Smooth muscle cell (in vitro differentiated cells): ENCODE data around the gene ACVRL1. TPM values are rescaled to one million over a fixed set of nuclear protein-coding genes. Genes with fewer than 3 reads are reported as not detected.

Experiments
- DNase-seq: peaks from one replicate; lab custom pipeline; 2025; ENCODE audit not compliant: unreplicated experiment; lab: John Stamatoyannopoulos, UW
- H2AFZ ChIP-seq: fragments of 200-600 bp; sonication (generic); 2 replicates; pipeline ENCODE4 v1.6.0; 2016; ENCODE audit warnings: antibody characterized with exemption, low read depth, mild to moderate bottlenecking
- H3F3A ChIP-seq: fragments of 200-600 bp; sonication (generic); 2 replicates; pipeline ENCODE4 v1.6.0; 2017; ENCODE audit warnings: antibody characterized with exemption, low read depth
- H3K27ac ChIP-seq: fragments of 200-600 bp; sonication (generic); 2 replicates; pipeline ENCODE4 v1.5.1; 2016; ENCODE audit warnings: low read depth, mild to moderate bottlenecking
- H3K27me3 ChIP-seq: fragments of 200-600 bp; sonication (generic); 2 replicates; pipeline ENCODE4 v1.6.1; 2016; ENCODE audit warnings: low read depth, mild to moderate bottlenecking
- H3K36me3 ChIP-seq: fragments of 200-600 bp; sonication (generic); 2 replicates; pipeline ENCODE4 v1.5.1; 2016; ENCODE audit warnings: low read depth
- H3K4me1 ChIP-seq: fragments of 200-600 bp; sonication (generic); 2 replicates; pipeline ENCODE4 v1.5.1; 2016; ENCODE audit warnings: low read depth
- H3K4me2 ChIP-seq: fragments of 200-600 bp; sonication (generic); 2 replicates; pipeline ENCODE4 v1.6.0; 2016; ENCODE audit warnings: mild to moderate bottlenecking
- H3K4me3 ChIP-seq: fragments of 200-600 bp; sonication (generic); 2 replicates; pipeline ENCODE4 v1.5.1; 2016; ENCODE audit warnings: mild to moderate bottlenecking
- H3K79me2 ChIP-seq: fragments of 200-600 bp; sonication (generic); 2 replicates; pipeline ENCODE4 v1.6.0; 2016; ENCODE audit warnings: low read depth, mild to moderate bottlenecking
- H3K9ac ChIP-seq: fragments of 200-600 bp; sonication (generic); 2 replicates; pipeline ENCODE4 v1.6.0; 2016; ENCODE audit warnings: low read depth
- H3K9me3 ChIP-seq: fragments of 200-600 bp; sonication (generic); replicated peaks from 2 replicates; pipeline ENCODE4 v1.5.1; 2016; ENCODE audit warnings: low read depth
- H4K20me1 ChIP-seq: fragments of 200-600 bp; sonication (generic); 2 replicates; pipeline ENCODE4 v1.6.0; 2016; ENCODE audit warnings: low read depth
- WGBS: methylation state at CpG from one replicate; pipeline ENCODE4 v1.1.7; 2016; ENCODE audit warnings: low lambda C conversion rate; 5-methylcytosine and 5-hydroxymethylcytosine counted together
- polyA plus RNA-seq: library from polyadenylated mRNA; unstranded; fragments of >200 nt; fragmentation: Nextera tagmentation; extraction: Ambion mirVana; gene quantifications from 2 replicates; pipeline ENCODE4 v1.2.1, GENCODE V29; 2016
- total RNA-seq: library from RNA; depleted of rRNA; stranded (reverse); fragments of >200 nt; gene quantifications from 2 replicates; pipeline ENCODE4 v1.2.3, GENCODE V29; 2014
- TF ChIP-seq, protein P1 (sequence below): fragments of 200-600 bp; sonication (generic); IDR thresholded peaks from 2 replicates; pipeline ENCODE4 v1.5.1; 2017; ENCODE audit warnings: borderline replicate concordance, mild to moderate bottlenecking, antibody characterized with exemption; ENCODE audit not compliant: insufficient read depth, poor library complexity, severe bottlenecking

ACVRL1 gene
- total and polyA plus RNA-seq, 2 experiments from 2014 or later = 8.4 to 10.4 TPM

DNA sequence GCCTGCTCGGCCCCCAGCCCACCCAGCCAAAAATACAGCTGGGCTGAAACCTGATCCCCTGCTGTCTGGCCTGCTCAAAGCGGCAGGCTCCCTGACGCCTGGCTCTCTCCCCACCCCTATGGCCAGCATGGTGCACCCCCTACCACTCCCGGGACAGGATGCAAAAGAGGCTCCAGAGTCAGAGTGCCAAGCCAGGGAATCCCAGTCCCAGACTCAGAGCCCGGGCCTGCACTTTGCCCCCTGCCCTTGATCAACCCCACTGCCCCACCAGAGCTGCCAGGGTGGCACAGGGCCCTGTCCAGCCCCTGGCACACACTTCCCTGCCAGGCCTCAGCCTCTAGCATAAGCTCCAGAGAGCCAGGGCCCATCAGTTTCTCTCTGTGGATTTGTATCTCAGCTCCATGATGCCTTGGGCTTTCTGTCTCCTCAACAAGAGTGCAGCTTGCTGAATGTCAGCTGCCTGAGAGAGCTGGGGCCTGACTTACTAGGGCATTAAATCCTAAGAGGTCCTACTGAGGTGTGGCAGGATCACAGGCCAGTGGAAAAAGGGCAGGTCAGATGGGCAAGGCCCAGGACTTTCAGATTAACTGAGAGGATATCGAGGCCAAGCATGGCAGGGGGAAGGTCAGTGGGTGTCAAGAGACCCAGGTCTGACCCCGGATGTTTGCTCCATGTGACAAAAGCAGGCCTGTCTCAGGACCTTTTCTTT is 13.9 kb downstream of the ACVRL1 start:
- Histone ChIP-seq H3K36me3 (no peaks in the 10 kb centered on the region), H3K4me3 (no peak overlapping the region), H4K20me1 (no peaks in the 10 kb centered on the region), H3K9me3 (no peaks in the 10 kb centered on the region), H3K79me2 (no peaks in the 10 kb centered on the region), H3K27me3 (no peaks in the 10 kb centered on the region), H3K4me2 (no peak overlapping the region), H3F3A (no peaks in the 10 kb centered on the region), H2AFZ (no peak overlapping the region), H3K4me1 (peaks cover 7% of the 10 kb centered on the region), H3K27ac (no peak overlapping the region), H3K9ac (no peak overlapping the region)
- whole genome bisulfite sequencing = 72% methylated on average over 7 of the region's 7 CpGs
- DNase-seq = no peak
- TF ChIP-seq, protein P1, sequence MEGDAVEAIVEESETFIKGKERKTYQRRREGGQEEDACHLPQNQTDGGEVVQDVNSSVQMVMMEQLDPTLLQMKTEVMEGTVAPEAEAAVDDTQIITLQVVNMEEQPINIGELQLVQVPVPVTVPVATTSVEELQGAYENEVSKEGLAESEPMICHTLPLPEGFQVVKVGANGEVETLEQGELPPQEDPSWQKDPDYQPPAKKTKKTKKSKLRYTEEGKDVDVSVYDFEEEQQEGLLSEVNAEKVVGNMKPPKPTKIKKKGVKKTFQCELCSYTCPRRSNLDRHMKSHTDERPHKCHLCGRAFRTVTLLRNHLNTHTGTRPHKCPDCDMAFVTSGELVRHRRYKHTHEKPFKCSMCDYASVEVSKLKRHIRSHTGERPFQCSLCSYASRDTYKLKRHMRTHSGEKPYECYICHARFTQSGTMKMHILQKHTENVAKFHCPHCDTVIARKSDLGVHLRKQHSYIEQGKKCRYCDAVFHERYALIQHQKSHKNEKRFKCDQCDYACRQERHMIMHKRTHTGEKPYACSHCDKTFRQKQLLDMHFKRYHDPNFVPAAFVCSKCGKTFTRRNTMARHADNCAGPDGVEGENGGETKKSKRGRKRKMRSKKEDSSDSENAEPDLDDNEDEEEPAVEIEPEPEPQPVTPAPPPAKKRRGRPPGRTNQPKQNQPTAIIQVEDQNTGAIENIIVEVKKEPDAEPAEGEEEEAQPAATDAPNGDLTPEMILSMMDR = no peak

DNA sequence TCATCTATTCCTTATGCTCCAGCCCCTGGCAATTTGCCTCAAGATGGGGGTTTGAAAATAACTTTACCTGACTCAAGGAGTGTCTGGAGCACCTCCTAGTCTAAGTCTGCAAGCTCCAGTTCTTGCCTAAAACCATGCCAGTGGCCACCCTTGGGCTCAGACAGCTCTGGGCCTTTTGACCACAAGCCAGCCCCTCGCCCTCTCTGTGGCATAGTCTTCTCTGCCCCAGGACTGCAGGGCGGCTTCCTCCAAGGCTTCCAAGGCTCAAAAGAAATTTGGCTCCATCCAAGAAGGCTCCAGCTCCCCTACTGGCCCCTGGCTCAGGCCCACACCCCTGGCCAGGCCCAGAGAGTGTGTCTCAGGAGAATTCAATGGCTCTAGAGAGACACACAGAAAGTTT is 14.8 kb downstream of the ACVRL1 start:
- no peak overlapping the region for H3K27ac ChIP-seq
- no peaks in the 10 kb centered on the region for H4K20me1 ChIP-seq
- no peak overlapping the region for H3K9ac ChIP-seq
- no peaks in the 10 kb centered on the region for H3K79me2 ChIP-seq
- H3F3A ChIP-seq = no peaks in the 10 kb centered on the region
- H2AFZ ChIP-seq = no peak overlapping the region
- no peaks in the 10 kb centered on the region for H3K36me3 ChIP-seq
- H3K4me3 ChIP-seq = no peak overlapping the region
- WGBS = 100% methylated on average over 2 of the region's 2 CpGs
- no peak overlapping the region for H3K4me2 ChIP-seq
- H3K27me3 ChIP-seq = no peaks in the 10 kb centered on the region
- no peaks in the 10 kb centered on the region for H3K9me3 ChIP-seq
- H3K4me1 ChIP-seq = peaks cover 7% of the 10 kb centered on the region
- no peak for DNase-seq
- TF ChIP-seq, protein P1 = no peak

DNA sequence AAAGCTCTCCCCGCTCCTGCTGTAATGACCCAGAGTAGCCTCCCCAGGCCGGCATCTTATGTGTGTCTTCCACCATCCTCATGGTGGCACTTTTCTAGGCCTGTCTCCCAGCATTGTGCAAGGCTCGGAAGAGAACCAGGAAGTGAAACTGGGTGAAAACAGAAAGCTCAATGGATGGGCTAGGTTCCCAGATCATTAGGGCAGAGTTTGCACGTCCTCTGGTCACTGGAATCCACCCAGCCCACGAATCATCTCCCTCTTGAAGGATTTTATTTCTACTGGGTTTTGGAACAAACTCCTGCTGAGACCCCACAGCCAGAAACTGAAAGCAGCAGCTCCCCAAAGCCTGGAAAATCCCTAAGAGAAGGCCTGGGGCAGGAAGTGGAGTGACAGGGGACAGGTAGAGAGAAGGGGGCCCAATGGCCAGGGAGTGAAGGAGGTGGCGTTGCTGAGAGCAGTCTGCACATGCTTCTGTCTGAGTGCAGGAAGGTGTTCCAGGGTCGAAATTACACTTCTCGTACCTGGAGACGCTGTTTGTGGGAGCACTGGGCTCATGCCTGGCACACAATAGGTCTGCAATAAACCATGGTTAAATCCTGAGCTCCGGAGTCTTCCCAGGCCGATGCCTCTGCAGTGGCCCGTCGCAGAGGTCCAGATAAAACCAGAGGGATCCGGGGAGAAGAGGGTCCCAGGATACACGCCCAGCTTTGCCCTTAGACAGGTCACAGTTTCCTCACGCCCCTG is 15.6 kb downstream of the ACVRL1 start:
- Histone ChIP-seq H3K27me3 (no peaks in the 10 kb centered on the region), H3K79me2 (no peaks in the 10 kb centered on the region), H3K9ac (no peak overlapping the region), H3K27ac (no peak overlapping the region), H3K4me3 (no peak overlapping the region), H3F3A (no peaks in the 10 kb centered on the region), H3K4me1 (peaks cover 7% of the 10 kb centered on the region), H3K9me3 (no peaks in the 10 kb centered on the region), H2AFZ (no peak overlapping the region), H4K20me1 (no peaks in the 10 kb centered on the region), H3K36me3 (no peaks in the 10 kb centered on the region), H3K4me2 (peak overlapping the region; percentile 74)
- TF ChIP-seq, protein P1 = no peak
- no peak for DNase-seq
- 57% methylated on average over 16 of the region's 16 CpGs for WGBS
